DND-41 (cell line): ENCODE data around the gene RFPL1.

Source experiments
- EZH2 ChIP-seq: IDR thresholded peaks from 3 replicates; pipeline ENCODE4 v1.6.1; 2012; ENCODE audit warnings: borderline replicate concordance, low read depth, mild to moderate bottlenecking, moderate library complexity, low read length, inconsistent platforms; ENCODE audit not compliant: severe bottlenecking
- TF ChIP-seq, protein P1 (sequence below): IDR thresholded peaks from 2 replicates; pipeline ENCODE4 v1.5.1; 2012; ENCODE audit warnings: borderline replicate concordance, low read length, moderate library complexity, mild to moderate bottlenecking; ENCODE audit not compliant: poor library complexity, severe bottlenecking; ENCODE audit errors: extremely low read depth

DNA sequence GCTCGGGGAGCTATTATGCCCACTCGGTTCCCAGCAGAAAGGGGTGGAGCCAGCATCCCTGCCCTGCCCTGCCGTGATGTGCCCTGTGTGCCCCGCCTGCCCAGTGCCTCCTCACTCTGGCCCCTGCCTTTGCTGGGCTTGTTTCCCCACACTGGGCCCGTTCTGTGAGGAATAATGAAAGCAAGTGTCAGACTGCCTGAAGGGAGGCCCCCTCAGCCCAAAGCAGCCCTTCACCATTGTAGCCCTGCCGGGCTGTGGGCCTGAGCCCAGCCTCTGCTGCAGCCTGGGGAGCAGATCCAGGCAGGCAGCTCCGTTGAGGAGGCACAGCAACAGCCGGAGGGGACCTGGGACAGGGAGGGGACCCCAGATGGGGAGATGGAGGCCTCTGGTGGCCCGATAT, 21.4 kb downstream of the RFPL1 start:
- TF ChIP-seq EZH2: no peak
- TF ChIP-seq, protein P1, sequence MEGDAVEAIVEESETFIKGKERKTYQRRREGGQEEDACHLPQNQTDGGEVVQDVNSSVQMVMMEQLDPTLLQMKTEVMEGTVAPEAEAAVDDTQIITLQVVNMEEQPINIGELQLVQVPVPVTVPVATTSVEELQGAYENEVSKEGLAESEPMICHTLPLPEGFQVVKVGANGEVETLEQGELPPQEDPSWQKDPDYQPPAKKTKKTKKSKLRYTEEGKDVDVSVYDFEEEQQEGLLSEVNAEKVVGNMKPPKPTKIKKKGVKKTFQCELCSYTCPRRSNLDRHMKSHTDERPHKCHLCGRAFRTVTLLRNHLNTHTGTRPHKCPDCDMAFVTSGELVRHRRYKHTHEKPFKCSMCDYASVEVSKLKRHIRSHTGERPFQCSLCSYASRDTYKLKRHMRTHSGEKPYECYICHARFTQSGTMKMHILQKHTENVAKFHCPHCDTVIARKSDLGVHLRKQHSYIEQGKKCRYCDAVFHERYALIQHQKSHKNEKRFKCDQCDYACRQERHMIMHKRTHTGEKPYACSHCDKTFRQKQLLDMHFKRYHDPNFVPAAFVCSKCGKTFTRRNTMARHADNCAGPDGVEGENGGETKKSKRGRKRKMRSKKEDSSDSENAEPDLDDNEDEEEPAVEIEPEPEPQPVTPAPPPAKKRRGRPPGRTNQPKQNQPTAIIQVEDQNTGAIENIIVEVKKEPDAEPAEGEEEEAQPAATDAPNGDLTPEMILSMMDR: no peak
